Stimulated activated CD4-positive, alpha-beta T cell treated with anti-CD3 and anti-CD28 coated beads, Interleukin-15, amount 100 ng/mL, for 1 hour (primary cell): ENCODE measurements around the gene BCDIN3D.
"Not testable (repeated sequence)": the region's sequence is repeated elsewhere in the genome, so short reads cannot be mapped to it uniquely, and the experiment has no call there.

Experiments
- DNase-seq, 2 donors: peaks; one replicate each; pipeline ENCODE4 v3.0.0-alpha.2; 2020; ENCODE audit warnings: low read depth in 1 of 2, low spot score in 1 of 2

The BCDIN3D gene, protein sequence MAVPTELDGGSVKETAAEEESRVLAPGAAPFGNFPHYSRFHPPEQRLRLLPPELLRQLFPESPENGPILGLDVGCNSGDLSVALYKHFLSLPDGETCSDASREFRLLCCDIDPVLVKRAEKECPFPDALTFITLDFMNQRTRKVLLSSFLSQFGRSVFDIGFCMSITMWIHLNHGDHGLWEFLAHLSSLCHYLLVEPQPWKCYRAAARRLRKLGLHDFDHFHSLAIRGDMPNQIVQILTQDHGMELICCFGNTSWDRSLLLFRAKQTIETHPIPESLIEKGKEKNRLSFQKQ

DNA sequence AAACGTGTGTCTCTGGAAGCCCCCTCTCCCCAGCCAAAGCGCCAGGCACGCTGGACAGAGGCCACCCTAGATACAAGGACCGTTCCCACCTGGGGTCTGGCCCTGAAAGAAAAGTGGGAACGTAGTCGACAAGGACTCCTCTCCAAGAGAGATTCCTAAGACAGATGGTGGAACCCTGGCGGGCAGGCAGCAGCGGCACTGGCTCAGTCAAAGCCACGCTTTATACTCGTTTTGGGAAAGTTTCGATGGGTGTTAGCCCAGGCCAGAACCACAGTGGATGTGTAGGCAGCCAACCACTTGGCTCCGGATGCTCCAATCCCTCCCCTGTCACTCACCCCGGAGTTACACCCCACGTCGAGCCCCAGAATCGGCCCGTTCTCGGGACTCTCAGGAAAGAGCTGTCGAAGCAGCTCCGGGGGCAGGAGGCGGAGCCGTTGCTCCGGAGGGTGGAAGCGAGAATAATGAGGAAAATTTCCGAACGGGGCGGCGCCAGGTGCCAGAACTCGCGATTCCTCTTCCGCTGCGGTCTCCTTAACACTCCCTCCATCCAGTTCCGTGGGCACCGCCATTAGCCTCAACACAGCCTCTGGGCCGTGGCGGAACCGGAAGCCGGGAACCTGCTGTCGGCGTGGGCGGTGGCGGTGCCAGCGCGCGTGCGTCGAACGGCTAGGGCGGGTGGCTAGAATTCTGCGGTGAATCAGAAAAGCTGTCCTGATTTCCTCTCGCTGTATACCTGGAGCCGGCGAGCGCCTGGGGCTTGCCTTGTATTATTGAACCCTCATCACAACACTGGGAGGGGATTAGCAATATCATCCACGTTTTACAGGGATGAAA lies at the start of gene BCDIN3D:
BCDIN3D (minus strand) TSS at position 588 of the 834 bp plus-strand sequence; CDS start at position 569, 19 bp downstream.
- peak; percentile 82 to 93 for DNase-seq

DNA sequence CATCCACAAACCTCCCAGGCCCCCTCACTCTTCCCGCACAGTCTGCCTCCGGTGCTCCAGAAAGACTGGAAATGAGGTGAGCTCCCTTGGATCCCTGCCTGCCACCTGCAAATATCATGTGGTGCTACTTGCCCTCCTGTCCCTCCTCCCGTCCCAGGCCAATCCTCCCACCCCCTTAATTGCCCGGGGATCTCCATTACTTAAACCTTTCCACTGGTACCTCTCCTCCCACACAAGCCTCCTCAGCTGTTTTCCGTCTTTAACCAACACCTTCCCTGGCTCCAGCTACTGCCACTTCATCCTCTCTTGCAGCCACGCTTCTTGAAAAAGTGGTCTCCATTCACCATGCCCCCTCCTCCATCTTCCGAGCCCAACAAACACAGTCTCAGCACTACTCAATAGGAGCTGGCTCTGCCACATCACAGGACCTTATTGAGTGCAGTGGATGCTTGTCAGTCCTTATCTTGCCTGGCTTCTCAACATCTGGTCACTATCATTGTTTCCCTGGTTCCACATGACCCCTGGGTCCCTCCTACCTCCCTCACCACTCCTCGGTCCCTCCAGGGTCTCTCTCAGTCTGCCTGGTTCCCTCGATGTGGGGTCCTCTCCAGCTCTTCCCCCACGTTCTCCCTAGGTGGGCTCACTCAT lies 49.3 kb upstream of the BCDIN3D start:
- no peak for DNase-seq

DNA sequence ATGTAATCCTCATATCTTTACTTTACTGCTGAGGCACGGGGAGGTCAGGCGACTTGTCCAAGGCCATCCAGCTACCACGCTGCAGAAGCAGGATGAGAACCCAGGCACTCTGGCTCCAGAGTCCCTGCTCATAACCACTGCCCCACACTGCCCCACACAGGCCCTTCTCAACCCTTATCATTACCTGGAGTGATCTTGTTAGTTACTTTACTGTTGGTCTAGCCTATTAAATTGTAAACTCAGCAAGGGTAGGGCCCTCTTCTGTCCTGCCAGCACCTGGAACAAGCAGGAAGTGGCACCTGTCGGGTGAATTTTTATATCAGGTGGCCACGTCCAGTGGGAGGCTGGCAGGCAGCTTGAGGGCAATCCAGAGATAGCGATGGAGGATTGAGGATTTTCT lies 48.6 kb upstream of the BCDIN3D start:
- no peak for DNase-seq

DNA sequence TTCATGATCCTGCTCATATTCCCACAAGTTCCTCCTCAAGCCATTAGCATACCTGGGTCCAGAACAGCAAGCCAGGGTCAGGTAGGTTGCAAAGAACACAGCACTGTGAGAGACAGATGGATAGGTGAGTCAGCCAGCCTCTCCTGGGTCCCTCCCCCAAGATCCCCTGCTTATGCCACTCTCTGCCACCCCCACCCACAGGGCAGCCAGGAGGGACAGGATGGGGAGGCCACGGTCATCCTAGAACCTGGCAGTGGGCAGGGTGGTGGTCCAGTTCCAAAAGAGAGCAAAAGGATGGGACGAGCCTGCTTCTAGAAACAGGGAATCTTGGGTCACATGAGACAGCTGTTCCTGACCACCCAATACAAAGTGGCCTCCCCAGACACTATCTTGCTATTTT lies 48.1 kb upstream of the BCDIN3D start:
- DNase-seq = no peak

DNA sequence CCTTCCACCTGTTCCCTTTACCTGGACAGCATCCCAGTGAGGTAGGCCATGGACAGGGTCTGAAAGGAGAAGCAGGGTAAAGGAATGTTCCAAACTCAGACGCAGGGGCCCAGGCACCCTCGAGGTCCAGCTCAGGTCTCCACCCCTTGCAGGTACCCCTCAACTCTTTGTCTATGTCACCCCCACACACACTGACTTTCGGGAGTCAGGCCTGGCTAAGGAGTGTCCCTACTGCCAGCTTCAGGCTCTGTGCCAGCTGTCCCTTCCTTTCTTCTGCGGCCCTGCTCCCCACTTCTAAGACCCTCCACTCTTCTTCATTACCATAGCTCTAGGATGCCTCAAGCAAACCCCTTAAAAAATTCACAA lies 47.2 kb upstream of the BCDIN3D start:
- DNase-seq = no peak

DNA sequence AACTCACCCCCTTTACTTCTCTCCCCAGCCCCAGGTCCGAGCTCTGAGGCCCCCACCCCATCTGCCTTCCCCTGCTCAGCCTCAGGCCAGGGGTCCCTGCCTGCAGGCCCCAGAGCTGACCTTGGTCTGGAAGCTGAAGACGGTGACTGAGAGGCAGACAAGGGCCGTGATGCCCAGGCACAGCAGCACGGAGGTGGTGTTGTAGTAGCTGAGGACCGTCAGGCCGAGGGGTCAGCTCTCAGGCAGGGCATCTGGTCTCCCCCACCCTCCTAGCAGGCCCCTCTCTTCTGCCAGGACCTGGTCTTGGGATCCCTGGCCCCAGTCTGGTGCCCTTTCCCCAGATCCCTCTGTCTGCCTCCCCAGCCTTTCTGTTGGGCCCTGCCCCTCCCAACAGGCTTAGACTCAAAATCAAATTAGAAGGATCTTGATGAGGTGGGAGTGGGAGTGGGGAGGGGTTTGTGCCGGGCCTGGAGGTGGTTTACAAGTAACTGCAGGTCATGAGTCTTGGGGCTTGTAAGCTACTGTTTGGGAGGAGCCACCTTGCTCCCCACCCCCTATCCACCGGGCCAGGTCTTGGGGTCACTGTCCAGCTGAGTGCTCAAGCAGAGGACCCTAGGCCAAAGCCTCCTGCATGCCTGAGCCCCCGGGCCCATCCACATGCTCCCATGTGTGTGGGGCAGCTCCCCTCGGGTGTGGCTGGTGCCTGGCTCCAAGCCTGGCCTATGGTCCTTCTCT lies 46.6 kb upstream of the BCDIN3D start:
- DNase-seq = no peak

DNA sequence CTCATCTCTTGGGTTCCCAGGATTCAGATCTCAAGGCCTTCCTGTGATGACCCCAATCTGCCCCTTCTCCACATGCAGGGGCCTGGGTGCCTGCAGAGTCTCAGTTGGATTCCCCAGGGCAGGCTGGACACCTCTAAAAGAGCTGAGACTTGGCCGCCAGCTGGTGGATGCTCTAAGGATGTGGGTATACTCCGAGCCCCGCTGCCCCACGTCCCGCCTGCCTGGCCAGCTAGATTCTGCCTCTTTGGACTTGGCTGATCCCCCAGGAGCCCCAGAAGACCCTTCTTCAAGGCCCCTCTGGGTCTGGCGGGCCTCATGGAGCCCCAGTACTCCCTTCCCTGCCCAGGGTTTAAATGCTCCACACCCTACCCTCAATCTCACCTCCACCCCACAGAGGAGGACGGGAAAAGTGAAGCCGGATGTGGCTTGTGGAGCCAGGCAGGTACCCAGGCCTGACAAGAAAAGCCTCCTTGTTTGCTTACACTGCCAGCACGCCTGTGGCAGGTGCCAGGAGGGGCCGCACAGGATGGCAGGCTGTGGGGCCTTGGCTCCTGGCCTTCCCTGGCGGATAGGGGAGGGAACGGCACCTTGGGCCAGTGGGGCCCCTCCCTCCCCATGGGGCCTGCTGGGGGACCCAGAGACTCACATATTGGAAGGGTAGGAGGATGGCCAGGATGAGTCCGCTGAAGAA lies 45.7 kb upstream of the BCDIN3D start:
- no peak for DNase-seq

DNA sequence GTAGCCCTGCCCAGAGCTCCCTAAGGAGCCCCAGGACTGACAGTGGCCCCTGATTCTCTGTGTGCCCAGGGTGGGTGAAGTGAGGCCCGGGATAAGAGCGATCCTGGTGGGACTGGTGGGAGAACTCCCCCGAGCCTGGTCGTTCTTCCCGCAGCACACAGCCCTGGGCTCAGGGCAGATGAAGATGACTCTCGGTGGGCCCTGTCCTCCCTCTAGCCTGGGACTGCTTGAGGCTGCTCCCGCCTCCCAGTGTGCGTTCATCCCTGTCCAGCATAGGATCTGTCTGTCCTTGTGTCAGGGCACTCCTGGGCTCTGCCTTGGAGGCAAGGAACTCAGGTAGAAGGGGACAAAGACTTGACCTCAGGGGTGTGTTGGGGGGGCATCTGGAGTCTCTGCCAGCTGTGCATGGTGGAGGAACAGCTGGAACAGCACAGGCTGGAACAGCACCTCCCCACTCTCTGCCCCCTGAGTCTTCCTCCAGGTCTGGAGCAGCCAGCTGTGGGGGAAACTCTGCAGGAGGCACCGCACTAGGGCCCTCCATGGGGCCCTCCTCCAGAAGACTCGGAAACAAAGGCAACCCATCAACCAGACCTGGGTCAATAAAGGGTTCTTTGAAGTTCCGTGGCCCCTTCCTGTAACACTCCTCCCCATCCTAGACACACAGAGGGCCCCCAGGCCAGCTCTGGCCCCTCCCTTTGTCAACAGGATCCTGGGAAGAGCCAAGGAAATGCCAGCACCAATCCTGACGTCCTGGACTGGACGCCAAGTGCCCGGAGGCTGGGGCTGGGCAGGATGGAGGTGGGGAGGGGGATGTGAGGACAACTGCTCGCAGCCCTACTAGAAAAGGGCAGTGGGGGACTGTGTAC lies 44.9 kb upstream of the BCDIN3D start:
- DNase-seq = no peak

DNA sequence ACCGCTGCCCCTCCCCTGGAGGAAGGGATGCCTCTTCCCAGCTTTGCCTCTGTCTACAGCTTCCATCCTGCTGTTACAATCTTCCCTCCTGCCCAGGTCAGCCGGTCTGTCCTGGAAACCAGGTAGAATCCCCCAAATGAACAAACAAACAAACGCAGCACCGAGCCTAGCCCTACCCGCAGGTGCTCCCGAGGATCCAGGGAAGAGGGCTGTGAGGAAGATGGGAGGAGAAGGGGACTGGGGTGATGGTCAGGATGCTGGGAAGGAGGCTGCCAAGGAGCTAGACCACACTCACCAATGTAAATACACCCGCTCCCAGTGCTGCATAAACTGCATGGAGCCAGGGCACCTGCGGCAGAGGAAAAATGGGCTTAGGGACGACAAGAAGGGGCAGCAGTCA lies 44.2 kb upstream of the BCDIN3D start:
- DNase-seq = no peak

DNA sequence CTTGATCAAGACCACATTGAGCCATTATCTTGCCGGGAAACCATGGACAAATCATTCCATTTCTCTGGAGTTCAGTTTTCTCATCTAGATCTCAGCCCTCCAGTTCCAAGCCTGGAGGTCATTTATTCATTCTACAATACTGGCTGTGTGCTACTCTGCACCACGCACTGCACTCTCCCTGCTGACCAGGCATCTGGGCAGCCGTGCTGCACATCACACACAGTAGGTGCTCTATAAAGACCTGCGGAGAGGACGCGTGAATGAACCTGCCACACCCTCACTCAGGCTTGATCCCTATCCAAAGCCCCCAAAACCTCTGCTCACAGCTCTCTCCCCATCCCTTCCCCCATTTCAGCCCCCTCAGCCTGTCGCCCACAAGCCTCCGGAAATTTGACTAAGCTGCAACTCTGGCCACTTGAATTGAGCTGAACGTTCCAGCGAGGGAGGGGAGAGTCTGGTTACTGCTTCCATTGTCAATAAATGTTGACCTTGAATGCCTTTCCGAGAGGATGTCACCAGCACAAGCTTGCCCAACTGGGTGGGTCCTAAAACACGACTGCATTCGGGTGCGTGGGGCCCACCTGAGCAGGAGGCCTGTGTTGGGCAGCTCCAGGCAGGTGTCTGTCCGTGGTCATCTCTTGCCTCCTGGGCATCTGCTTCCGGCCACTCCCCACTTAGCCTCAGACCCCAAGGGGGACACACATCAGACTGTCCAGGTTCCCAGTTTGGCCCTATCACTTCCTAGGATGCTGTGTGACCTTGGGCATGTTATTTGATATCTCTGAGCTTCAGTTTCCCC lies 43.0 kb upstream of the BCDIN3D start:
- DNase-seq = no peak

DNA sequence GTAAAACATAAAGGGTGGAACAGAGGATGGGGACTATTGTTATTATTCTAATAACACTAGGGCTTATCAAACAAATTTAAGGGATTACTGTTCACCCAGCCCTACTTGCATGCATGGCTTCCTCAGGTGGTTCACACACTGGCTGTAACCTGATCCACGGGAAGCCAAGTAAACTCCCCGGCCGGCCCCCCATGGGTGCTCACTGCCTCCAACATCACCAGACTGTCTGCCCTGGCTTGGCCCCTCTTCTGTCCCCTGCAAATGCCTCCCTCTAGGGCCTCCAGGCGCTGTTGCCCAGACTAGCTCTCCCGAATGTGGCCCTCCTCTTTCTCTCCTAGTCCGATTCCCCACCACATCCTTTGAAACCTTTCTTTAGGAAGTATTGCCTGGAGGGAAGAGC lies 42.2 kb upstream of the BCDIN3D start:
- DNase-seq = no peak

DNA sequence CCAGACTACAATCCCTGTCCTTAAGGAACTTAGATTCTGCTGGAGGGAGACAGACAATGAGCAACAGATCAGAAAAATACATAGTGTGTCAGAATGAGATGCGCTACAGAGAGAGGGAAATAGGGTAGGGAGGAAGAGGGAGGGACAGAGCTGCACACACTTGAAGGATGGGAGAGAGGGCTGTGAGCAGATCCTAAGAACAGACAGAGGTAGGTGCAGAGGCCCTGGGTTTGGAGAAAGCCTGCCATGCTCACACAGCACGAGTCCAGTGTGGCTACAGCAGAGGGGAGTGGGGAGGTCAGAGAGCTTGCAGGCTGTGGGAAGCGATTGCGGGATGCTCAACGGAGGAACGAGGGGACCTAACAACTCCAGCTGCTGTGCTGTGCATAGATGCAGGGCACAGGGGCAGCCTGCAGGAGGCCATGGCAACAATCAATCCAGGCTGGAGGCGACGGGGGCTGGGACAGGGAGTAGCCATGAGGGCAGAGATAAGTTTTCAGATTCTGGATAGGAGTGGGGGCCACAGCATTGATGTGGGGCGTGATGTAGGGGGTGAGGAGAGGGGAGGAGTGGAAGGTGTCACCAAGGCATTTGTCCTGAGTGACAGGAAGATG lies 40.1 kb upstream of the BCDIN3D start:
- DNase-seq = no peak

DNA sequence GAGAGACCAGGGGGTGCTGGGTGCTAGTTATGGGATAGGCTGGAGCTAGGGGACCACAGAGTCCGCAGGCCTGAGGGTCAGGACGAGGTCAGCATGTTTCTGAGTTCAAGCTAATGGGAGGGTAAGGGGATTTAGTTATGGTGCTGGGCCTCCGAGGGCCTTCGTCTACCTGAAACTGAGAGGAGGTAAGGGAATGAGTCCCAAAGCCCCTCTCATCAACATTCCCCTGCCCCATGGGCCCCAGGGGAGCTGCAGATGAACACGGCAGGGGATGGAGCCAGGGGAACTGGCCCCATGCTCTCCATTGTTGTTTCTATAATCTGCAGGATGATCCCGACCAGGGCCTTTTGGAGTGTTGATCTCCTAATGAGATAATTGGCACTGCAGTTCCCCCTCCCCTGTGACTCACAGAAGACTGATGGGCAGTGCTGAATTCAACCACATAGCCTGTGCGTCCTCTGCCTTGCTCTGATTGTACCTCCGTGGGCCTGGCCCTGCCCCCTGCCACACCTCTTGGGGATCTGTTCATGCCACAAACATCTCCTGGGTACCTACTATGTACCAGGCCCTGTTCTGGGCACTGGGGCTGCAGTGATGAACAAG lies 39.4 kb upstream of the BCDIN3D start:
- DNase-seq = no peak

DNA sequence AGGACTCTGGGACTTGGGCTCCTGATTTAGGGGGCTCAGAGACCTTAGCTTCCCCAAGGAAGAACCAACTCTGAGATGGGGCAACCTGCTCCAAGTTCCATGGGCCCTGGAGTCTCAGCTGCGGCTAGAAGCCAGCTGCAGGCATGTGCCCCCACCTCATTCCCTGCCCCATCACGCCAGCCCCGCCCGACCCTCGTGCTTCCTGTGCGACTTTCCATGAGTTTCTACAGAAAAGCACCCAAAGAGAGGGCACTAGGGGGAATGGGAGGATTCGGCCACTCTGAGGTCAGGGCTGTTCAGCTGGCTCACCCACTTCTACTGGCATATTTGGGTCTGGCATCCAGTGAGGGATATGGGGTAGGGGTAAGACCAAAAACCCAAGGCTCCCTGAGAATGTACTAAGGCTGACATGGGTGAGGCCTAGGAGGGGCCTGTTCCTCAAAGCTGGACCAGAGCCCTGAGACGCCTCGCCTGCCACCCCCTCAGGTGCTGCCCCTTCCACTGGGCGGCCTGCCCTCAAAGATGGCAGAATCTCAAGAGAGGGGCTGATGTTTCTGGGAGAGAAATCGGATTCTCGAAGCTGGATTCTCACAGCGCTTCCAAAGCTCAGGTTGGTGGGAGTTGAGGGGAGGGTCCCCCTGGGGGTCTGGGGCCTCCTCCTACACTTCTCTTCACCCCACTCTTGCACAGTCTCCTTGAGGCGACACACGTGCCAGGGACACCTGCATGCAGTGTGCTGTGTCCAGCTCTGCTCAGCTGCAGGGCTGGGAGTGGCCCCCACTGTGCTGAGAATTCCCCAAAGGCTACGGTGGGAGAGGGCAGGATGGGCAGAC lies 38.7 kb upstream of the BCDIN3D start:
- DNase-seq = no peak

DNA sequence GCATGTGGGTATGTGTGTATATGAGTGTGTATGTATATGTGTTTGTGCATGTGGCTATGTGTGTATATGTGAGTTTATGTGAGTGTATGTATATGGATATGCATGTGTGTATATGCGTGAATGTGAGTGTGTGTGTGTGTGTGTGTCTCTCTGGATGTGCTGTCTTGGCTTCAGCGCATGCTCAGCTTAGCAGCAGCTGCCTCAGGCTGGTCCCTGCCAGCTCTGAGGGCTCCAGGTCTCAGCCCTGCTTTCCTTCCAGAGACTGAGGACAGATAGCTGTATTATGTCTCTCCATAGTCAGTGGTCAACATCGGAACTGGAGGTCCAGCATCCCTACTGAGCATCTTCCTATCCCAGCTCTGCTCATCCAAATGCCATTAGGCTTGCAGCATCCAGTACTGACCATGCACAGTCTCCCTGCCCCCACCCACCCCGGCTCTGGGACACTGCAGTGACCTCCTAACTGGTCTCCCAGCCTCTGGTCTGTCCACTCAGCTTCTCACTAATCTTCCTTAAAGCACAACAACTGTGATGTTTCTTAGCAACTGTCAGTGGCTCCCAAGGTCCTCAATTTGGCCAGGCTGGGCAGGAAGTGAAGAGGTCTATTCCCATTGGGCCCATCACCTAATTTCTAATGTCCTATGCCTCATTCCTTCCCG lies 38.0 kb upstream of the BCDIN3D start:
- no peak for DNase-seq

DNA sequence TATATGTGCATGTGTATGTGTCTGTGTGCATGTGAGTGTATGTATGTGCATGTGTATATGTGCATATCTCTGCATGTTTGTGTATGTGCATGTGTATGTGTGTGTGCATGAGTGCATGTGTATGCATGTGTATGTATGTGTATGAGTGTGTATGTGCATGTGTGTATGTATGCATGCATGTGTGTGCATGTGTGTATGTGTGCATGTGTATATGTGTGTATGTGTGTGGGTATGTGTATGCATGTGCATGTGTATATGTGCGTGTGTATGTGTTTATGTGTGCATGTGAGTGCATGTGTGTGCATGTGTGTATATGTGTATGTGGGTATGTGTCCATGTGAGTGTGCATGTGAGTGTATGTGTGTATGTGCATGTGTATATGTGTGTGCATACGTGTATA lies 36.2 kb upstream of the BCDIN3D start:
- not testable (repeated sequence) for DNase-seq

DNA sequence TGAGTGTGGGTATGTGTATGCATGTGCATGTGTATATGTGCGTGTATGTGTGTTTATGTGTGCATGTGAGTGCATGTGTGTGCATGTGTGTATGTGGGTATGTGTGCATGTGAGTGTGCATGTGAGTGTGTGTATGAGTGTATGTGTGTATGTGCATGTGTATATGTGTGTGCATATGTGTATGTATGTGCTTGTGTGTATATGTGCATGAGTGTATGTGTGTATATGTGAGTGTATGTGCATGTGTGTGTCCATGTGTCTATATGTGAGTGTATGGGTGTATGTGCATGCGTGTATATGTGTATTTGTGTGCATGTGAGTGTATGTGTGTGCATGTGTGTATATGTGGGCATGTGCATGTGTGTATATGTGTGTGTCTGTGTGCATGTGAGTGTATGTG lies 35.1 kb upstream of the BCDIN3D start:
- no peak for DNase-seq
